Measurements from ENCODE around the gene LAIR2. TPM values are rescaled to one million over a fixed set of nuclear protein-coding genes. Genes with fewer than 3 reads are reported as not detected.
A peak's percentile ranks its signal among the peaks of the same experiment; 100 is the strongest.
"Not testable (repeated sequence)": the region's sequence is repeated elsewhere in the genome, so short reads cannot be mapped to it uniquely, and the experiment has no call there.

The LAIR2 gene
- total RNA-seq, 1 donor from 2014 or later = 1.1 TPM

GRCh38 chr19:54484451-54484850 lies 18.2 kb upstream of the LAIR2 start:
- ATAC-seq = no peak
- intact Hi-C loops (cut with DNase I) = no loop called here
- no peak for DNase-seq (ENCODE audit: low spot score)

GRCh38 chr19:54485851-54486250 lies 16.8 kb upstream of the LAIR2 start:
- intact Hi-C loops (cut with DNase I) = no loop called here
- ATAC-seq (no peak), DNase-seq (ENCODE audit: low spot score) (peak; percentile 33)

DNA sequence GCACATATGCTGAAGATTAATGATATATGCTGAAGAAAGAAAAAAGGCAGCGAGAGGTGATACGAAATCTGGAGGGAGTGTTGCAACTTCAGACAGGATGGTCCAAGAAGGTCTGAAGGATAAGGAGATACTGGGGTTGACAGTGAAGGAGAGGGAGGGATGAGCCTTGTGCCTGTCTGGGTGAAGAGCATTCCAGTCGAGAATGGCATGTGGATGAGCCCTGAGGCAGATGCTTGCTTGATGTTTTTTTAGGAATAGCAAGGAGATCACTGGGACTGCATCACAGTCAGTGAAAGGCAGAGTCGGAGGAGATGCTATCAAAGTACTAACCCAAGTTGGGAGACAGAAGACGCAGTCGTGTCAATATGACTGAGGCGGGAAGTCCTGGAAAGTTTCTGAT lies 13.3 kb upstream of the LAIR2 start:
- ATAC-seq (no peak), DNase-seq (ENCODE audit: low spot score) (no peak)
- intact Hi-C loops (cut with DNase I) = no loop called here

DNA sequence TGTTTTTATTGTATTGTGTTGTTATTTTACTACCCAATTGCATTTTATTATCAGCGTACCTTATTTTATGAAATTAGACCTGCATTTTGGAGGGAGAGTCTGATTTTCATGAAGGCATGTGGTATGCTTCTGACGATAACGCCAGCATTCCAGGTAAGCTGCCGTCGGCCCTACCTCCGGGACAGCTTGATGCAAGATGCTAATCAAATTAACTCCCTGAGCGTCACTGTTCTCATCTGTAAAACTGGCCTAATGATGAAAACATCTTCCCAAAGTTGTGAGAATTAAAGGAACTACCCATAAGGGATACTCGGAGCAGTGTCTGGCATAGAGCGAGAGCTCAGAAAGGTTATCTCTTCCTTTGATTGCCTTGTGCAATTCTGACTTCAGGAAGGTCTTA lies 12.9 kb upstream of the LAIR2 start:
- intact Hi-C loops (cut with DNase I) = no loop called here
- DNase-seq (ENCODE audit: low spot score) = no peak

GRCh38 chr19:54492568-54492967 lies 10.1 kb upstream of the LAIR2 start:
- intact Hi-C loops (cut with DNase I) = no loop called here
- no peak for DNase-seq (ENCODE audit: low spot score)
- ATAC-seq = no peak

More for the DNA sequence above, 12.9 kb upstream of the LAIR2 start:
- ATAC-seq = no peak

DNA sequence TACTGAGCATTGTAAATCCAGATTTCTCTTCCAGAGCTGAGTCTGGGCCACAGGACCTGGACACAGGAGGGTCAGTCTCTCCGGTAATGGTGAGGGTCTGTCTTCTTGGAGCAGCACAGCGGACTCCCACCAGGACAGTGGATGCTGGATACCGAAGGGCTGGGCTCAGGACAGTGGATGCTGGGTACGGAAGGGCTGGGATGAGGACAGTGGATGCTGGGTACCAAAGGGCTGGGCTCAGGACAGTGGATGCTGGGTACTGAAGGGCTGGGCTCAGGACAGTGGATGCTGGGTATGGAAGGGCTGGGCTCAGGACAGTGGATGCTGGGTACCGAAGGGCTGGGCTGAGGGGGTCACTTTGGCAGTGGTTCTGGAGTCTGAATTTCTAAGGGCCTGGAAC lies 9.6 kb upstream of the LAIR2 start:
- intact Hi-C loops (cut with DNase I); ATAC-seq; DNase-seq (ENCODE audit: low spot score): not testable (repeated sequence)

GRCh38 chr19:54493967-54494585 lies 8.6 kb upstream of the LAIR2 start:
- no peak for DNase-seq (ENCODE audit: low spot score)
- intact Hi-C loops (cut with DNase I) = no loop called here
- ATAC-seq = no peak

- DNase-seq (ENCODE audit: low spot score); ATAC-seq; intact Hi-C loops (cut with DNase I): not testable (repeated sequence)
Measured at GRCh38 chr19:54495284-54495683, 7.3 kb upstream of the LAIR2 start.

DNA sequence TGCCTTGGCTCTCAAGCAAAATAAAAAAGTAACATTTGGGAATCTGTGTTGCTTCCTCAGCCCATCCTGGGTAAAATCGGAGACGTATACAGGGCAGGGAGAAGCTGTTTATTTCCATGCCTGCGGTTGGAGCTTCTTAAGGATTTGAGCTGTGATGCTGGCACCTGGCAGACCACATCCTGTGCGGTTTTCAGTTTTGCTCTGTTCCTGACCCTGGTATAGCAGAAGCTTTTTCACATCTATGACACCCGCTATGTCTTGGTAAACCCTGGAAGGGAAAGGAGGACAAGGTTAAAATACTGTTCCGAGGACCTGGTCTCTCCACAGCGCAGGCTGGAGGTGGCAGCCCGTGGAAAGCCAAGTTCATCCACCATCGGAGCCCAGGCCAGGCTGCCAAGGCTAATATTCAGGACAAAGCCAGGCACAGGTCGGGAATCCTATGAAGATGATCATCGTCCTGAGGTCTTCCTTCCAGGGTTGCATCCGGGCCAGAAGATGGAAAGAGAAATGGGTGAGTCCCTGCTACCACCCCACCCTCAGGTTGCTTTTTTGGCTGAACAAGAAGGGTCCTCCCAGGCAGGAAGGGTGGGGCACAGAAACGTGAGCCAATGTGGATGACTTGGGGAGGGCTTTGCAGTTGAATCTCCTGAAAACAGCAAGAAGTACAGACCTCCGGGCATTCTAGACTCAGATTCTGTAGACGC lies 4.7 kb upstream of the LAIR2 start:
- ATAC-seq = not testable (repeated sequence)

DNA sequence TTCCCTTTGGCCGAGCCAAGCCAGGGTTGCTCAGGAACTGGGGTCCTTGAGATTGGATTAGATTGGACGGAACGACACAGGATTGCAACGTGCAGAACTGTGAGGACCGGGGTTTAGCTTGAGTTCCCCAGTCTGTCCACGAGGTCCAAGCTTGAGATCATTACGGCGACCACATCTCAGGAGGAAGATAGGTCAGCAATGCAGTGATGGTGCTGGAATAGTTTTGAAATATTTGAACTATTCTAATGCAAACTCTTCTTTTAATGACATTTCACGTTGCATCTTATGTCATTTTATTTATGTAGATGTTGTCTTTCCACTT lies 4.2 kb upstream of the LAIR2 start:
- intact Hi-C loops (cut with DNase I); DNase-seq (ENCODE audit: low spot score); ATAC-seq: not testable (repeated sequence)

More for the DNA sequence above, 4.7 kb upstream of the LAIR2 start:
- intact Hi-C loops (cut with DNase I); DNase-seq (ENCODE audit: low spot score): not testable (repeated sequence)

GRCh38 chr19:54505542-54505941 lies 2.9 kb downstream of the LAIR2 start:
- DNase-seq (ENCODE audit: low spot score); ATAC-seq; intact Hi-C loops (cut with DNase I): not testable (repeated sequence)

DNA sequence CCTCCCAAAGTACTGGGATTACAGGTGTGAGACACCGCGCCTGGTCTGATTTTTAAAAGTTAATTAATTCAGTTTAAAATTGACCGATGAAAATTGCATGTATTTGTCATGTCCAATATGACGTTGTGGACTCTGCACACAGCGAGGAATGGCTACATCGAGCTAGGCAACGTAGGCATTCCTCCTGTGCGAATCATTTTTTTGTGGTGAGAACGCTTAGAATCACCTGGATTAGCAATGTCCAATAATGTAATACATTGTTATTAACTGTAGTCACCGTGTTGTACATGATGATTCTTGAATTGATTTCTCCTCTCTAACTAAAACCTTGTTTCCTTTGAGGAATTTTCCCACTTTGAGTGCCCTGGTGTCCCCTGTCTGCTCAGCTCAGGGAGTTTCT lies 3.4 kb downstream of the LAIR2 start:
- no peak for ATAC-seq
- intact Hi-C loops (cut with DNase I) = no loop called here

GRCh38 chr19:54507038-54507717 lies 4.5 kb downstream of the LAIR2 start:
- ATAC-seq; DNase-seq (ENCODE audit: low spot score); intact Hi-C loops (cut with DNase I): not testable (repeated sequence)

More for the DNA sequence above, 3.4 kb downstream of the LAIR2 start:
- no peak for DNase-seq (ENCODE audit: low spot score)

GRCh38 chr19:54507824-54508223 lies 5.2 kb downstream of the LAIR2 start:
- ATAC-seq (no peak), DNase-seq (ENCODE audit: low spot score) (no peak)
- intact Hi-C loops (cut with DNase I) = no loop called here

DNA sequence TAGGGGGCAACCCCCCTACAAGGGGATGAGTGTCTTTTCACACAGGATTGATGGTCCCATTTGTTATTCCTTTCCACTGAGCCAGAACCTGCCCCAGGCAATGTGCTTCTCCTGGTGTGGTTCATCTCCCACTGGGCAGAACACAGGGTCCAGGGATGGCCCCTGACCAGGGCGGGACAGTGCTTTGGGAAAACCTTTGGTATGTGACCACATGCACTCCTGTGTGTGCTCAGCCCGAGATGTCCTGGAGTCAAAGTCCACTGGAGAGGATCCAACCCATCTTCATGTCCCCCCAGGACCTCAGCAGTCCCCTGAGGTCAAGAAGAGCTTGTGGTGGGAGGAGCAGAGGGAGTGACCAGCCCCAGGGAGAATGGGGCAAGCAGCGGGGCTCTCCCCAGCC lies 5.9 kb downstream of the LAIR2 start:
- DNase-seq (ENCODE audit: low spot score); ATAC-seq; intact Hi-C loops (cut with DNase I): not testable (repeated sequence)

GRCh38 chr19:54509200-54509940 lies 6.7 kb downstream of the LAIR2 start:
- ATAC-seq; intact Hi-C loops (cut with DNase I); DNase-seq (ENCODE audit: low spot score): not testable (repeated sequence)

GRCh38 chr19:54515156-54515555 lies 12.5 kb downstream of the LAIR2 start:
- DNase-seq (ENCODE audit: low spot score) (no peak), ATAC-seq (no peak)
- intact Hi-C loops (cut with DNase I) = no loop called here

DNA sequence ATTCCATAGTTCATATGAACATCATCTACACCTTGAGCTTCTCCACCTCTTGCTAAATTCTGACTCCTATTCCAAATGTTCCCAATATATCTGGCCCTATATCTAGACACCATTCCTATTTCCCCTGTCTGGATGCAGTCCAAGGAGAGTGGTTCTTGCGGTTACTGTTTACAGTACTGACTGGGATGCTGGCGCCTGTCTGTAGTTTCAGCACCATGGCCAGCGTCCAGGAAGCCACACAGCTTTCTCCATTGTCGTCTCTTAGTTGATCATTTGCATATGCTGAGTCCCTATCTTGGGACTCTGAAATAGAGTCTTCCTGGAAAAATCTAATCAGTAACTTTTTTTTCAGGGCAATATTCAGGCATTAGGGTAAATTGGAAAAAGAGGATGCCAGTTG lies 14.9 kb downstream of the LAIR2 start:
- DNase-seq (ENCODE audit: low spot score) = no peak
- intact Hi-C loops (cut with DNase I) = no loop called here
- no peak for ATAC-seq

GRCh38 chr19:54518844-54519243 lies 16.2 kb downstream of the LAIR2 start:
- intact Hi-C loops (cut with DNase I) = no loop called here
- DNase-seq (ENCODE audit: low spot score) (no peak), ATAC-seq (no peak)
